Frontal cortex (tissue), 4 donors: ENCODE data around the gene SMIM10L1. TPM values are rescaled to one million over a fixed set of nuclear protein-coding genes. Genes with fewer than 3 reads are reported as not detected.

Experiments used
- DNase-seq, 2 donors: peaks; one replicate each; pipeline ENCODE4 v3.0.0; 2012; ENCODE audit warnings: low spot score in 2 of 2
- FAIRE-seq: peaks from 2 replicates; lab custom pipeline; 2012; peaks lifted over from hg19 to GRCh38; lab: Jason Lieb, UNC
- total RNA-seq: library from RNA; depleted of rRNA; stranded (reverse); fragments of >200 nt; gene quantifications from one replicate; pipeline ENCODE4 v1.2.3, GENCODE V29; 2014
- donor health status: control.
- donor health status: control.
- donor health status: control.

SMIM10L1 gene
- total RNA-seq, 1 donor from 2014 or later: 10.2 TPM

- DNase-seq (no peak), FAIRE-seq (no peak)
Observed at GRCh38 chr12:11182529-11182928, 11.5 kb downstream of the SMIM10L1 start.

- no peak for FAIRE-seq
- no peak for DNase-seq
Observed at GRCh38 chr12:11183011-11183410, 12.0 kb downstream of the SMIM10L1 start.

GRCh38 chr12:11186837-11187236 lies 15.8 kb downstream of the SMIM10L1 start, which contains the start of gene TAS2R42:
TAS2R42 (minus strand) TSS chr12:11186937; CDS start chr12:11186937, 0 bp downstream.
- DNase-seq (no peak), FAIRE-seq (no peak)

- FAIRE-seq: no peak
- no peak for DNase-seq
Observed at GRCh38 chr12:11202811-11203210, 31.8 kb downstream of the SMIM10L1 start.

DNA sequence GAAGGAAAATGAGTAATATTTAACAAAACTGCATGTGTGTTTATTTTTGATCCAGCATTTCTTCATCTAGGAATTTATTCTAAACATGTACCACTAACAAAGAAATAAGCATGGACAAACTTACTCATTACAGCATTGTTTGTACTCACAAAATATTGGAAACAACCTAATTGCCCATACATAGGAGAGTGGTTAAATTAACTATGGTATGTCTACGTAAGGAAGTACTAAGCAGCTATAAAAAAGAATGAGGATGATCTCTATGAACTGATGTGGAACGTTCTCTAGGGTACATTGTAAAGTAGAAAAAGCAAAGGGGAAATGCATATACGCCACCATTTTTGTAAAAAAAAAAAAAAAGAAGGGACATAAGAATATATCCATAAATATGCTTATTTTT lies 33.2 kb downstream of the SMIM10L1 start:
- DNase-seq (no peak), FAIRE-seq (no peak)

DNA sequence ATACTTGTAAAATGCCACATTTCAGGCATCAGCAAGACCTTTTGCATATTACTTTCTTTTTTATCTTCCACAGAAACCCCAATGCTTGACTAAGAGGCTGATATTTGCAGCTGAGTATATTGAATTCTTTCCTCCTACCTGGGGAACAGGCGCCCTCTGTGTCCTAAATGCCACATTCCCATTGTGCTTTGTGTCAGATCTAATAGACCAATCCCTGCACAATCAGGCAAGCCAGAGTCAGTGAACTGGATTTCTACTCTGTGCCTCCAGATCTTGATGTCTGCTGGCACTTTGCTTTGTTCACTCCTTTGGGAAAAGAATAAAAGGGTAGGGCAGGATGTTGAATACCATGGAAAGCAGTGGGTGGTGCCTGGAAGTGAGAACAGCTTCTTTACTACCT lies 38.1 kb downstream of the SMIM10L1 start:
- FAIRE-seq: no peak
- no peak for DNase-seq

Other genes with a start within 250 kb of the SMIM10L1 start
- gene PRH2, start 242.0 kb upstream of the SMIM10L1 start, total RNA-seq: not detected
- gene TAS2R14, start 231.9 kb upstream of the SMIM10L1 start, total RNA-seq: 5.3 TPM
- gene TAS2R50, start 184.3 kb upstream of the SMIM10L1 start, total RNA-seq: 3.7 TPM
- 6.9 TPM for gene TAS2R20, start 172.9 kb upstream of the SMIM10L1 start, total RNA-seq
- 6.9 TPM for gene TAS2R19, start 148.6 kb upstream of the SMIM10L1 start, total RNA-seq
- gene TAS2R31, start 139.8 kb upstream of the SMIM10L1 start, total RNA-seq: 7.3 TPM
- 1.6 TPM for gene TAS2R46, start 108.9 kb upstream of the SMIM10L1 start, total RNA-seq
- 3.7 TPM for gene TAS2R43, start 78.9 kb upstream of the SMIM10L1 start, total RNA-seq
- 6.5 TPM for gene TAS2R30, start 36.5 kb upstream of the SMIM10L1 start, total RNA-seq
- not detected for gene TAS2R42, start 15.7 kb downstream of the SMIM10L1 start, total RNA-seq
- gene PRB3, start 98.5 kb downstream of the SMIM10L1 start, total RNA-seq: not detected
- gene PRB4, start 139.2 kb downstream of the SMIM10L1 start, total RNA-seq: not detected
- not detected for gene PRB2, start 224.4 kb downstream of the SMIM10L1 start, total RNA-seq